ENCODE measurements around the gene PAAF1. TPM values are rescaled to one million over a fixed set of nuclear protein-coding genes. Genes with fewer than 3 reads are reported as not detected.

The PAAF1 gene
- total and polyA plus RNA-seq, 2 of the 13 experiments (the other 11 are each of a cell fraction or from before 2014, with no cell fraction given) = 13.5 to 28.8 TPM

GRCh38 chr11:73851046-73851764 lies 25.6 kb upstream of the PAAF1 start:
- Histone ChIP-seq H3K27me3 (ENCODE audit: control insufficient read depth in 1 of 2, insufficient read depth in 2 of 2, low read length in 2 of 2) (no peaks in the 10 kb centered on the region), H3K36me3 (replicated peaks in 1 of 2; ENCODE audit: control insufficient read depth in 1 of 2, insufficient read depth in 2 of 2, low read length in 2 of 2) (peaks cover under 1 to 5% of the 10 kb centered on the region in 2 experiments; a peak in 4 of 5 replicates), H4K20me1 (ENCODE audit: insufficient read depth, low read length) (no peaks in the 10 kb centered on the region), H3K4me1 (ENCODE audit: insufficient read depth, low read length) (no peaks in the 10 kb centered on the region), H3K4me3 (replicated peaks in 1 of 3; ENCODE audit: insufficient read depth in 1 of 3, low read depth in 2 of 3, low read length in 3 of 3) (no peak overlapping the region), H3K4me2 (ENCODE audit: low read depth, low read length) (no peak overlapping the region), H2AFZ (ENCODE audit: low read length) (no peak overlapping the region), H3K79me2 (ENCODE audit: insufficient read depth, low read length) (no peaks in the 10 kb centered on the region), H3K9ac (ENCODE audit: insufficient read depth, low read depth, low read length) (no peak overlapping the region), H3K9me3 (ENCODE audit: low read length) (no peaks in the 10 kb centered on the region), H3K27ac (ENCODE audit: extremely low read length, insufficient read depth, low read length) (no peak overlapping the region)
- no peak for FAIRE-seq
- POLR2A ChIA-PET = no interaction called here
- no peak for ATAC-seq
- in situ Hi-C loops (cut with HindIII; ENCODE audit: extremely low pct_ligation_motif_present, low pct_unique_long_range_greater_than_20kb) (no loop called here), intact Hi-C loops (cut with micrococcal nuclease; ENCODE audit: unreplicated experiment) (no loop called here)
- CTCF ChIA-PET (ENCODE audit: low intra/inter-chr PET ratio, low total read pairs) = no interaction called here
- 97% methylated on average over 3 of the region's 3 CpGs for WGBS (ENCODE audit: low lambda C conversion rate)
- TF ChIP-seq ZNF629 (CRISPR knock-in tag; conservative IDR thresholded peaks at IDR 0.05) = peak; percentile 39
- TF ChIP-seq NCOA1 (CRISPR knock-in tag; IDR thresholded peaks at IDR 0.05) = no peak
- TF ChIP-seq BATF2 (CRISPR knock-in tag; IDR thresholded peaks at IDR 0.05) = no peak
- no peak for TF ChIP-seq KLF13 (CRISPR knock-in tag; IDR thresholded peaks at IDR 0.05)
- DNase-seq (ENCODE audit: low spot score) = no peak
- BruUV-seq (replicated peaks) = no TSS peak

- ChIA-PET POLR2A (no interaction called here), CTCF (ENCODE audit: low intra/inter-chr PET ratio, low total read pairs) (no interaction called here)
- no peak for ATAC-seq
- H3K9ac ChIP-seq (ENCODE audit: insufficient read depth, low read depth, low read length) = no peak overlapping the region
- no peak overlapping the region for H3K4me2 ChIP-seq (ENCODE audit: low read depth, low read length)
- intact Hi-C loops (cut with micrococcal nuclease; ENCODE audit: unreplicated experiment) = no loop called here
- no peaks in the 10 kb centered on the region for H3K79me2 ChIP-seq (ENCODE audit: insufficient read depth, low read length)
- H3K4me1 ChIP-seq (ENCODE audit: insufficient read depth, low read length) = no peaks in the 10 kb centered on the region
- H3K27ac ChIP-seq (ENCODE audit: extremely low read length, insufficient read depth, low read length) = no peak overlapping the region
- no peaks in the 10 kb centered on the region for H4K20me1 ChIP-seq (ENCODE audit: insufficient read depth, low read length)
- in situ Hi-C loops (cut with HindIII; ENCODE audit: extremely low pct_ligation_motif_present, low pct_unique_long_range_greater_than_20kb) = no loop called here
- DNase-seq (ENCODE audit: low spot score) = no peak
- peaks cover 0 to 3% of the 10 kb centered on the region in 2 experiments; a peak in 2 of 5 replicates for H3K36me3 ChIP-seq (replicated peaks in 1 of 2; ENCODE audit: control insufficient read depth in 1 of 2, insufficient read depth in 2 of 2, low read length in 2 of 2)
- BruUV-seq (replicated peaks) = no TSS peak
- H2AFZ ChIP-seq (ENCODE audit: low read length) = no peak overlapping the region
- WGBS (ENCODE audit: low lambda C conversion rate) = 95% methylated on average over 3 of the region's 3 CpGs
- no peaks in the 10 kb centered on the region for H3K9me3 ChIP-seq (ENCODE audit: low read length)
- no peak overlapping the region for H3K4me3 ChIP-seq (replicated peaks in 1 of 3; ENCODE audit: insufficient read depth in 1 of 3, low read depth in 2 of 3, low read length in 3 of 3)
- H3K27me3 ChIP-seq (ENCODE audit: control insufficient read depth in 1 of 2, insufficient read depth in 2 of 2, low read length in 2 of 2) = no peaks in the 10 kb centered on the region
- FAIRE-seq = no peak
- no peak for TF ChIP-seq DNMT3B (CRISPR knock-in tag; conservative IDR thresholded peaks at IDR 0.05)
- TF ChIP-seq ZNF749 (CRISPR knock-in tag; IDR thresholded peaks at IDR 0.05; ENCODE audit: borderline replicate concordance) = no peak
- TF ChIP-seq ZNF260 (CRISPR knock-in tag; IDR thresholded peaks at IDR 0.05; ENCODE audit: borderline replicate concordance, low read depth) = no peak
- no peak for TF ChIP-seq REXO4 (CRISPR knock-in tag; IDR thresholded peaks at IDR 0.05; ENCODE audit: borderline replicate concordance)
- no peak for TF ChIP-seq NFIC (IDR thresholded peaks at IDR 0.05; ENCODE audit: low read length)
- TF ChIP-seq ELF4 (CRISPR knock-in tag; IDR thresholded peaks at IDR 0.05; ENCODE audit: borderline replicate concordance) = no peak
- TF ChIP-seq FUBP1 (CRISPR knock-in tag; IDR thresholded peaks at IDR 0.05; ENCODE audit: borderline replicate concordance) = no peak
- TF ChIP-seq ZBED4 (CRISPR knock-in tag; IDR thresholded peaks at IDR 0.05; ENCODE audit: borderline replicate concordance) = no peak
Measured at GRCh38 chr11:73852049-73852448, 24.8 kb upstream of the PAAF1 start.
